Adipocyte (in vitro differentiated cells): Measurements from ENCODE around the gene AREG.

Experiments used
- DNase-seq: peaks from one replicate; pipeline ENCODE4 v3.0.0-alpha.2; 2015; ENCODE audit warnings: low read depth
- H3K27me3 ChIP-seq: replicated peaks from 2 replicates; pipeline ENCODE4 v1.7.0; 2013; ENCODE audit warnings: mild to moderate bottlenecking, low read length, moderate library complexity; ENCODE audit not compliant: control insufficient read depth, insufficient read depth
- H3K36me3 ChIP-seq: 2 replicates; pipeline ENCODE4 v1.7.0; 2013; ENCODE audit warnings: low read length, mild to moderate bottlenecking, moderate library complexity; ENCODE audit not compliant: control insufficient read depth, insufficient read depth, severe bottlenecking
- H3K4me1 ChIP-seq: 2 replicates; pipeline ENCODE4 v1.7.0; 2013; ENCODE audit warnings: mild to moderate bottlenecking, low read length, moderate library complexity; ENCODE audit not compliant: control insufficient read depth, insufficient read depth
- H3K4me3 ChIP-seq: 2 replicates; pipeline ENCODE4 v1.7.0; 2013; ENCODE audit warnings: mild to moderate bottlenecking, low read length, moderate library complexity
- H3K9ac ChIP-seq: 2 replicates; pipeline ENCODE4 v1.7.0; 2013; ENCODE audit warnings: mild to moderate bottlenecking, low read length, moderate library complexity
- H3K9me3 ChIP-seq: 2 replicates; pipeline ENCODE4 v1.7.0; 2013; ENCODE audit warnings: mild to moderate bottlenecking, low read length, moderate library complexity; ENCODE audit not compliant: control insufficient read depth

The AREG gene

GRCh38 chr4:74486905-74487304 is 42.0 kb downstream of the AREG start:
- Histone ChIP-seq H3K27me3 (no peaks in the 10 kb centered on the region), H3K36me3 (no peaks in the 10 kb centered on the region)

GRCh38 chr4:74487771-74488170 is 42.8 kb downstream of the AREG start:
- Histone ChIP-seq H3K4me3 (no peak overlapping the region), H3K27me3 (no peaks in the 10 kb centered on the region), H3K36me3 (no peaks in the 10 kb centered on the region), H3K9ac (no peak overlapping the region), H3K4me1 (no peaks in the 10 kb centered on the region), H3K9me3 (no peaks in the 10 kb centered on the region)
- DNase-seq: no peak

More at GRCh38 chr4:74486905-74487304, 42.0 kb downstream of the AREG start:
- Histone ChIP-seq H3K9me3 (no peaks in the 10 kb centered on the region), H3K4me3 (no peak overlapping the region), H3K9ac (no peak overlapping the region), H3K4me1 (no peaks in the 10 kb centered on the region)
- no peak for DNase-seq

GRCh38 chr4:74490736-74491135 is 45.8 kb downstream of the AREG start:
- Histone ChIP-seq H3K9me3 (no peaks in the 10 kb centered on the region), H3K36me3 (no peaks in the 10 kb centered on the region), H3K4me3 (no peak overlapping the region), H3K4me1 (no peaks in the 10 kb centered on the region), H3K9ac (no peak overlapping the region), H3K27me3 (no peaks in the 10 kb centered on the region)
- no peak for DNase-seq

GRCh38 chr4:74499986-74500781 is 55.2 kb downstream of the AREG start:
- Histone ChIP-seq H3K27me3 (no peaks in the 10 kb centered on the region), H3K36me3 (no peaks in the 10 kb centered on the region), H3K9ac (no peak overlapping the region), H3K4me3 (no peak overlapping the region), H3K9me3 (no peaks in the 10 kb centered on the region), H3K4me1 (peaks cover 13% of the 10 kb centered on the region)
- peak; percentile 4 for DNase-seq

GRCh38 chr4:74501579-74501978 is 56.6 kb downstream of the AREG start:
- Histone ChIP-seq H3K9ac (no peak overlapping the region), H3K9me3 (no peaks in the 10 kb centered on the region), H3K4me1 (peaks cover 13% of the 10 kb centered on the region), H3K36me3 (no peaks in the 10 kb centered on the region), H3K4me3 (no peak overlapping the region), H3K27me3 (no peaks in the 10 kb centered on the region)
- peak; percentile 57 for DNase-seq

- peak; percentile 28 for DNase-seq
- Histone ChIP-seq H3K9ac (no peak overlapping the region), H3K4me1 (peaks cover 13% of the 10 kb centered on the region), H3K36me3 (no peaks in the 10 kb centered on the region), H3K4me3 (no peak overlapping the region), H3K27me3 (no peaks in the 10 kb centered on the region), H3K9me3 (peaks cover 7% of the 10 kb centered on the region)
Observed at GRCh38 chr4:74503580-74503979, 58.6 kb downstream of the AREG start.

GRCh38 chr4:74504212-74504611 is 59.3 kb downstream of the AREG start:
- H3K36me3 ChIP-seq: no peaks in the 10 kb centered on the region
- peaks cover 13% of the 10 kb centered on the region for H3K4me1 ChIP-seq
- no peaks in the 10 kb centered on the region for H3K27me3 ChIP-seq
- H3K9ac ChIP-seq: no peak overlapping the region
- no peak overlapping the region for H3K4me3 ChIP-seq
- H3K9me3 ChIP-seq: peaks cover 7% of the 10 kb centered on the region
- DNase-seq: peak; percentile 66
